Fibroblast of peridontal ligament (primary cell): ENCODE data around the gene KASH5.
"Not testable (repeated sequence)": the region's sequence is repeated elsewhere in the genome, so short reads cannot be mapped to it uniquely, and the experiment has no call there.

Experiments
- DNase-seq: peaks from one replicate; pipeline ENCODE4 v3.0.0-alpha.2; 2010; ENCODE audit errors: extremely low read depth

The KASH5 gene

GRCh38 chr19:49455773-49456172, 67.7 kb downstream of the KASH5 start:
- DNase-seq: no peak

- DNase-seq: no peak
These were observed 68.3 kb downstream of the KASH5 start for GRCh38 chr19:49456326-49456725.

- DNase-seq: no peak
These were observed 70.5 kb downstream of the KASH5 start for GRCh38 chr19:49458567-49458903.

- DNase-seq: no peak
These were observed 71.3 kb downstream of the KASH5 start for GRCh38 chr19:49459388-49459787.

GRCh38 chr19:49461130-49461529, 73.1 kb downstream of the KASH5 start:
- DNase-seq: not testable (repeated sequence)

GRCh38 chr19:49461656-49462055, 73.6 kb downstream of the KASH5 start:
- DNase-seq: no peak

- DNase-seq: no peak
These were observed 74.4 kb downstream of the KASH5 start for GRCh38 chr19:49462492-49462891.

- DNase-seq: no peak
These were observed 76.1 kb downstream of the KASH5 start for GRCh38 chr19:49463960-49464740.

- DNase-seq: no peak
These were observed 77.3 kb downstream of the KASH5 start for GRCh38 chr19:49465371-49465770.
